ENCODE data around the gene ZNF205. TPM values are rescaled to one million over a fixed set of nuclear protein-coding genes. Genes with fewer than 3 reads are reported as not detected.
"Not testable (repeated sequence)": the region's sequence is repeated elsewhere in the genome, so short reads cannot be mapped to it uniquely, and the experiment has no call there.

The ZNF205 gene
- total RNA-seq, 2 donors from 2014 or later, result 10.5 to 12.4 TPM

GRCh38 chr16:3074860-3075522, 37.4 kb upstream of the ZNF205 start:
- no peaks in the 10 kb centered on the region for H3K27me3 ChIP-seq
- H3K9me3 ChIP-seq, result no peaks in the 10 kb centered on the region
- no peak overlapping the region for H3K4me3 ChIP-seq
- no peak overlapping the region for H3K27ac ChIP-seq
- no peak for DNase-seq (ENCODE audit: low spot score)
- no peak for TF ChIP-seq CTCF (IDR thresholded peaks at IDR 0.05)
- no peaks in the 10 kb centered on the region for H3K36me3 ChIP-seq
- peaks cover 0 to 10% of the 10 kb centered on the region in 2 donors for H3K4me1 ChIP-seq

- TF ChIP-seq CTCF (IDR thresholded peaks at IDR 0.05), result no peak
- no peaks in the 10 kb centered on the region for H3K36me3 ChIP-seq
- H3K27ac ChIP-seq, result no peak overlapping the region
- no peaks in the 10 kb centered on the region for H3K27me3 ChIP-seq
- peak; percentile 69 for DNase-seq (ENCODE audit: low spot score)
- peaks cover 0 to 10% of the 10 kb centered on the region in 2 donors for H3K4me1 ChIP-seq
- H3K9me3 ChIP-seq, result no peaks in the 10 kb centered on the region
- no peak overlapping the region for H3K4me3 ChIP-seq
Observed at GRCh38 chr16:3075523-3075915, 36.9 kb upstream of the ZNF205 start.

- H3K27ac ChIP-seq; H3K36me3 ChIP-seq; H3K27me3 ChIP-seq; H3K9me3 ChIP-seq; H3K4me1 ChIP-seq; DNase-seq (ENCODE audit: low spot score); H3K4me3 ChIP-seq: not testable (repeated sequence)
Observed at GRCh38 chr16:3075946-3076345, 36.4 kb upstream of the ZNF205 start.

- peaks cover 0 to 10% of the 10 kb centered on the region in 2 donors for H3K4me1 ChIP-seq
- DNase-seq (ENCODE audit: low spot score), result no peak
Observed at GRCh38 chr16:3076577-3076976, 35.8 kb upstream of the ZNF205 start.

GRCh38 chr16:3080024-3080423, 32.4 kb upstream of the ZNF205 start:
- no peak for TF ChIP-seq CTCF (IDR thresholded peaks at IDR 0.05)
- no peak overlapping the region for H3K27ac ChIP-seq
- H3K4me1 ChIP-seq, result peaks cover 0 to 10% of the 10 kb centered on the region in 2 donors
- no peak overlapping the region for H3K4me3 ChIP-seq
- H3K36me3 ChIP-seq, result no peaks in the 10 kb centered on the region
- H3K27me3 ChIP-seq, result no peaks in the 10 kb centered on the region
- H3K9me3 ChIP-seq, result no peaks in the 10 kb centered on the region
- no peak for DNase-seq (ENCODE audit: low spot score)

More at GRCh38 chr16:3076577-3076976, 35.8 kb upstream of the ZNF205 start:
- H3K9me3 ChIP-seq, result no peaks in the 10 kb centered on the region
- no peaks in the 10 kb centered on the region for H3K36me3 ChIP-seq
- H3K27me3 ChIP-seq, result no peaks in the 10 kb centered on the region
- no peak for TF ChIP-seq CTCF (IDR thresholded peaks at IDR 0.05)
- H3K27ac ChIP-seq, result no peak overlapping the region
- no peak overlapping the region for H3K4me3 ChIP-seq

- DNase-seq (ENCODE audit: low spot score); H3K9me3 ChIP-seq; H3K27ac ChIP-seq; H3K4me1 ChIP-seq; H3K27me3 ChIP-seq; H3K36me3 ChIP-seq; H3K4me3 ChIP-seq: not testable (repeated sequence)
Observed at GRCh38 chr16:3081957-3082356, 30.4 kb upstream of the ZNF205 start.

- not testable (repeated sequence) for DNase-seq (ENCODE audit: low spot score); H3K36me3 ChIP-seq; H3K9me3 ChIP-seq; H3K4me3 ChIP-seq; H3K27me3 ChIP-seq; H3K27ac ChIP-seq
- peaks cover 0 to 24% of the 10 kb centered on the region in 2 donors for H3K4me1 ChIP-seq
Observed at GRCh38 chr16:3083408-3083807, 29.0 kb upstream of the ZNF205 start.

All from right atrium auricular region (tissue), 2 donors.